HG03175 (cell line): Measurements from ENCODE around the gene MARCHF7.
"Not testable (repeated sequence)": the region's sequence is repeated elsewhere in the genome, so short reads cannot be mapped to it uniquely, and the experiment has no call there.

Source experiments
- ATAC-seq: cut with Tn5 transposase; IDR thresholded peaks from one replicate; pipeline ENCODE4 v1.9.1; 2021; ENCODE audit warnings: mild to moderate bottlenecking, moderate library complexity; ENCODE audit not compliant: unreplicated experiment

Gene MARCHF7

GRCh38 chr2:159716857-159717256 is 4.6 kb downstream of the MARCHF7 start:
- ATAC-seq: no peak

GRCh38 chr2:159720676-159721075 is 8.4 kb downstream of the MARCHF7 start:
- no peak for ATAC-seq

GRCh38 chr2:159722580-159722979 is 10.3 kb downstream of the MARCHF7 start:
- ATAC-seq: no peak

- not testable (repeated sequence) for ATAC-seq
These were observed 12.7 kb downstream of the MARCHF7 start for GRCh38 chr2:159724795-159725572.

- ATAC-seq: no peak
These were observed 13.4 kb downstream of the MARCHF7 start for GRCh38 chr2:159725713-159726112.

GRCh38 chr2:159728629-159729028 is 16.3 kb downstream of the MARCHF7 start:
- ATAC-seq: no peak

GRCh38 chr2:159735648-159736047 is 23.3 kb downstream of the MARCHF7 start:
- ATAC-seq: no peak

- ATAC-seq: no peak
These were observed 23.7 kb downstream of the MARCHF7 start for GRCh38 chr2:159736048-159736447.

GRCh38 chr2:159737292-159737916 is 25.1 kb downstream of the MARCHF7 start:
- no peak for ATAC-seq

GRCh38 chr2:159737917-159738296 is 25.6 kb downstream of the MARCHF7 start:
- ATAC-seq: no peak

GRCh38 chr2:159738509-159739390 is 26.4 kb downstream of the MARCHF7 start:
- ATAC-seq: no peak

GRCh38 chr2:159742846-159743245 is 30.5 kb downstream of the MARCHF7 start:
- ATAC-seq: no peak

GRCh38 chr2:159744363-159744762 is 32.1 kb downstream of the MARCHF7 start:
- no peak for ATAC-seq

GRCh38 chr2:159745237-159745636 is 32.9 kb downstream of the MARCHF7 start:
- not testable (repeated sequence) for ATAC-seq

- no peak for ATAC-seq
These were observed 35.8 kb downstream of the MARCHF7 start for GRCh38 chr2:159748089-159748488.

GRCh38 chr2:159750873-159751272 is 38.6 kb downstream of the MARCHF7 start:
- no peak for ATAC-seq

GRCh38 chr2:159753797-159754196 is 41.5 kb downstream of the MARCHF7 start:
- no peak for ATAC-seq

- no peak for ATAC-seq
These were observed 42.7 kb downstream of the MARCHF7 start for GRCh38 chr2:159755014-159755413.

GRCh38 chr2:159755788-159756187 is 43.5 kb downstream of the MARCHF7 start:
- no peak for ATAC-seq

GRCh38 chr2:159758239-159758638 is 45.9 kb downstream of the MARCHF7 start:
- ATAC-seq: no peak

GRCh38 chr2:159758686-159759085 is 46.4 kb downstream of the MARCHF7 start:
- ATAC-seq: no peak

GRCh38 chr2:159759577-159759976 is 47.3 kb downstream of the MARCHF7 start:
- ATAC-seq: no peak
